ENCODE data around the gene ITPR2. TPM values are rescaled to one million over a fixed set of nuclear protein-coding genes. Genes with fewer than 3 reads are reported as not detected.

Gene ITPR2
- total RNA-seq, 1 experiment from 2014 or later: 26.0 TPM

GRCh38 chr12:26688344-26688904, 144.6 kb downstream of the ITPR2 start:
- no peaks in the 10 kb centered on the region for H3K36me3 ChIP-seq (ENCODE audit: low read depth)
- BruUV-seq (replicated peaks): no TSS peak
- no peaks in the 10 kb centered on the region for H3K9me3 ChIP-seq (ENCODE audit: insufficient read depth, low read depth)
- no peaks in the 10 kb centered on the region for H3K27me3 ChIP-seq (ENCODE audit: insufficient read depth, low read depth)
- H3K4me1 ChIP-seq (replicated peaks; ENCODE audit: insufficient read depth): peaks cover 16% of the 10 kb centered on the region
- H2AFZ ChIP-seq: no peak overlapping the region
- H3K4me3 ChIP-seq: no peak overlapping the region
- no peak for DNase-seq
- ChIA-PET CTCF (no interaction called here), POLR2A (ENCODE audit: unreplicated experiment) (no interaction called here)
- H3F3A ChIP-seq (ENCODE audit: insufficient read depth, low read depth): 0 out of 2 replicates have a peak, but pooled peaks cover 5% of the 10 kb centered on the region
- no peaks in the 10 kb centered on the region for H3K79me2 ChIP-seq (ENCODE audit: low read depth)
- H3K4me2 ChIP-seq: no peak overlapping the region
- H4K20me1 ChIP-seq (ENCODE audit: insufficient read depth): no peaks in the 10 kb centered on the region
- intact Hi-C loops (cut with micrococcal nuclease; ENCODE audit: unreplicated experiment): no loop called here
- TF ChIP-seq CTCF (conservative IDR thresholded peaks at IDR 0.05) (no peak), EZH2 (IDR thresholded peaks at IDR 0.05; ENCODE audit: low read depth) (no peak)
- H3K9me2 ChIP-seq (ENCODE audit: insufficient read depth): no peaks in the 10 kb centered on the region
- no peak overlapping the region for H3K27ac ChIP-seq

- no TSS peak for BruUV-seq (replicated peaks)
- ChIA-PET POLR2A (ENCODE audit: unreplicated experiment) (no interaction called here), CTCF (no interaction called here)
- no peaks in the 10 kb centered on the region for H3K36me3 ChIP-seq (ENCODE audit: low read depth)
- TF ChIP-seq CTCF (conservative IDR thresholded peaks at IDR 0.05) (no peak), EZH2 (IDR thresholded peaks at IDR 0.05; ENCODE audit: low read depth) (no peak)
- no peak for DNase-seq
- no peaks in the 10 kb centered on the region for H3K27me3 ChIP-seq (ENCODE audit: insufficient read depth, low read depth)
- no peak overlapping the region for H3K4me2 ChIP-seq
- H3K4me1 ChIP-seq (replicated peaks; ENCODE audit: insufficient read depth): peaks cover 6% of the 10 kb centered on the region
- no peak overlapping the region for H3K27ac ChIP-seq
- H3K9me3 ChIP-seq (ENCODE audit: insufficient read depth, low read depth): no peaks in the 10 kb centered on the region
- no peaks in the 10 kb centered on the region for H4K20me1 ChIP-seq (ENCODE audit: insufficient read depth)
- no peaks in the 10 kb centered on the region for H3K9me2 ChIP-seq (ENCODE audit: insufficient read depth)
- no peaks in the 10 kb centered on the region for H3F3A ChIP-seq (ENCODE audit: insufficient read depth, low read depth)
- H3K79me2 ChIP-seq (ENCODE audit: low read depth): no peaks in the 10 kb centered on the region
- H3K4me3 ChIP-seq: no peak overlapping the region
- intact Hi-C loops (cut with micrococcal nuclease; ENCODE audit: unreplicated experiment): no loop called here
- no peak overlapping the region for H2AFZ ChIP-seq
These were observed 146.6 kb downstream of the ITPR2 start for GRCh38 chr12:26686408-26686807.

DNA sequence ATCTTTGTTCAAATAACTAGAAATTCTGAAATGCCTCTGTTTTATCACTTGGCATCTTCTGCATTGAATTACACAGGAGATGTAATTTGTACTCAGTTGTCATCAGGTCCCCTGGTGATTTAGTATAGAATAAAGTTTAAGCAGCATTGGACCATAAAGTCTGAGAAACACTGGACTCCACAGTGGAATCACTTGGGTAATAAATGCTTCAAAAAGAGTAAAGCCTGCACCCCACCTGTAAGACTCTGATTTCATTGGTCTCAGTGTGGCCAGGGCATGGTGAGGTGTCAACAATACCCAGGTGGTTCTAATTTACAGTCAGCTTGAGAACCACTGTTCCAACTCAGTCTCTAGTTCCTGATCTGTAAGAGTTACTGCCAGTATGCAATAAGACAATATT, 148.9 kb downstream of the ITPR2 start:
- Histone ChIP-seq H3K27ac (no peak overlapping the region), H3K4me2 (no peak overlapping the region), H3K79me2 (ENCODE audit: low read depth) (no peaks in the 10 kb centered on the region), H3K27me3 (ENCODE audit: insufficient read depth, low read depth) (no peaks in the 10 kb centered on the region), H4K20me1 (ENCODE audit: insufficient read depth) (no peaks in the 10 kb centered on the region), H3K4me1 (replicated peaks; ENCODE audit: insufficient read depth) (no peaks in the 10 kb centered on the region), H3K9me3 (ENCODE audit: insufficient read depth, low read depth) (no peaks in the 10 kb centered on the region), H3K36me3 (ENCODE audit: low read depth) (no peaks in the 10 kb centered on the region), H3K9me2 (ENCODE audit: insufficient read depth) (no peaks in the 10 kb centered on the region), H2AFZ (no peak overlapping the region), H3F3A (ENCODE audit: insufficient read depth, low read depth) (no peaks in the 10 kb centered on the region), H3K4me3 (no peak overlapping the region)
- no TSS peak for BruUV-seq (replicated peaks)
- TF ChIP-seq CTCF (conservative IDR thresholded peaks at IDR 0.05) (no peak), EZH2 (IDR thresholded peaks at IDR 0.05; ENCODE audit: low read depth) (no peak)
- intact Hi-C loops (cut with micrococcal nuclease; ENCODE audit: unreplicated experiment): no loop called here
- no peak for DNase-seq
- POLR2A ChIA-PET (ENCODE audit: unreplicated experiment): no interaction called here
- CTCF ChIA-PET: no interaction called here

Measured in PC-9 (cell line).